SK-N-SH (cell line): ENCODE measurements around the gene COL20A1. TPM values are rescaled to one million over a fixed set of nuclear protein-coding genes. Genes with fewer than 3 reads are reported as not detected.

ENCODE experiments used
- CTCF ChIA-PET: fragments of 300-600, 350-600 bp; formaldehyde crosslinking; extraction: SDS; loops from one replicate; lab custom pipeline; 2021; lab: Yijun Ruan, JAX
- POLR2A ChIA-PET: fragments of 350-600 bp; sonication (Branson Sonifier 250); formaldehyde crosslinking; extraction: SDS; loops from one replicate; lab custom pipeline; 2020; ENCODE audit warnings: antibody characterized with exemption, inconsistent platforms; lab: Yijun Ruan, JAX
- DNase-seq: peaks from one replicate; pipeline ENCODE4 v3.0.0; 2012
- H2AFZ ChIP-seq: fragments of 200-600 bp; sonication (generic); 2 replicates; pipeline ENCODE4 v1.8.1; 2016; ENCODE audit warnings: antibody characterized with exemption, mild to moderate bottlenecking, low read depth
- H3F3A ChIP-seq: fragments of 200-600 bp; sonication (generic); replicated peaks from 2 replicates; pipeline ENCODE3; 2016; ENCODE audit warnings: antibody characterized with exemption, mild to moderate bottlenecking; ENCODE audit not compliant: insufficient read depth
- H3K27ac ChIP-seq, 2 experiments: fragments of 200-500 bp in 1 of 2; fragments of 200-600 bp in 1 of 2; sonication (Bioruptor generic) in 1 of 2; sonication (generic), shearing (Covaris generic) in 1 of 2; 2 replicates each; pipeline versions ENCODE4 v1.5.1 to v1.6.1; 2014 to 2016; ENCODE audit warnings: low read depth in 2 of 2, inconsistent platforms in 1 of 2, low read length in 1 of 2, mild to moderate bottlenecking in 1 of 2, mixed read lengths in 1 of 2
- H3K27me3 ChIP-seq: fragments of 200-600 bp; sonication (generic), shearing (Covaris generic); 2 replicates; pipeline ENCODE4 v1.6.1; 2016; ENCODE audit warnings: mixed run types; ENCODE audit not compliant: insufficient read depth
- H3K36me3 ChIP-seq, 2 experiments: fragments of 200-500 bp in 1 of 2; fragments of 200-600 bp in 1 of 2; sonication (Bioruptor generic) in 1 of 2; sonication (generic) in 1 of 2; replicated peaks in 1 of 2; 2 replicates each; pipeline versions ENCODE3 to v1.5.1; 2014 to 2016; ENCODE audit warnings: low read length in 1 of 2, mild to moderate bottlenecking in 1 of 2; ENCODE audit not compliant: insufficient read depth in 2 of 2, control insufficient read depth in 1 of 2
- H3K4me1 ChIP-seq, 2 experiments: fragments of 200-500 bp in 1 of 2; fragments of 200-600 bp in 1 of 2; sonication (Bioruptor generic) in 1 of 2; sonication (generic), shearing (Covaris generic) in 1 of 2; 2 replicates each; pipeline versions ENCODE4 v1.5.1 to v1.6.1; 2014 to 2016; ENCODE audit warnings: low read depth in 1 of 2, low read length in 1 of 2, mixed run types in 1 of 2; ENCODE audit not compliant: insufficient read depth in 2 of 2, control insufficient read depth in 1 of 2
- H3K4me2 ChIP-seq: fragments of 200-600 bp; sonication (generic), shearing (Covaris generic); 2 replicates; pipeline ENCODE4 v1.6.1; 2017; ENCODE audit warnings: mixed run types
- H3K4me3 ChIP-seq, 2 experiments: fragments of 200-500 bp in 1 of 2; fragments of 200-600 bp in 1 of 2; sonication (Bioruptor generic) in 1 of 2; sonication (generic), shearing (Covaris generic) in 1 of 2; 2 replicates each; pipeline versions ENCODE4 v1.5.1 to v1.8.1; 2014 to 2016; ENCODE audit warnings: low read depth in 2 of 2, inconsistent platforms in 1 of 2, low read length in 1 of 2, mild to moderate bottlenecking in 1 of 2, mixed read lengths in 1 of 2, moderate library complexity in 1 of 2
- H3K79me2 ChIP-seq: fragments of 200-600 bp; sonication (generic); 2 replicates; pipeline ENCODE4 v1.8.1; 2017; ENCODE audit warnings: mild to moderate bottlenecking; ENCODE audit not compliant: insufficient read depth
- H3K9ac ChIP-seq: fragments of 200-600 bp; sonication (generic); 2 replicates; pipeline ENCODE4 v1.6.1; 2017; ENCODE audit warnings: mixed run types
- H3K9me2 ChIP-seq: fragments of 200-600 bp; sonication (generic); 2 replicates; pipeline ENCODE4 v1.6.1; 2017; ENCODE audit warnings: mixed run types
- H3K9me3 ChIP-seq: fragments of 200-600 bp; sonication (generic); 2 replicates; pipeline ENCODE4 v1.6.1; 2017; ENCODE audit warnings: mixed run types, mild to moderate bottlenecking, moderate library complexity
- H4K20me1 ChIP-seq: fragments of 200-600 bp; sonication (generic); 2 replicates; pipeline ENCODE4 v1.6.1; 2017; ENCODE audit warnings: mild to moderate bottlenecking, mixed run types; ENCODE audit not compliant: insufficient read depth
- CTCF ChIP-seq: fragments of 200-600 bp; sonication (generic); IDR thresholded peaks from 2 replicates; pipeline ENCODE4 v1.6.1; 2017; ENCODE audit warnings: antibody characterized with exemption, mild to moderate bottlenecking, moderate library complexity
- EP300 ChIP-seq, 2 experiments: IDR thresholded peaks; 2 replicates each; pipeline versions ENCODE4 v1.4.0 to v1.6.1; 2012; ENCODE audit warnings: borderline replicate concordance in 1 of 2, low read depth in 1 of 2, low read length in 1 of 2
- EZH2phosphoT487 ChIP-seq: fragments of 200-600 bp; sonication (generic); IDR thresholded peaks from 2 replicates; pipeline ENCODE4 v1.6.1; 2017; ENCODE audit warnings: low read depth, mixed run types, mild to moderate bottlenecking, antibody characterized with exemption, moderate library complexity, borderline replicate concordance
- FOSL2 ChIP-seq: IDR thresholded peaks from 2 replicates; pipeline ENCODE4 v1.4.0; 2012; ENCODE audit warnings: low read depth, mild to moderate bottlenecking, moderate library complexity, borderline replicate concordance
- FOXJ3 ChIP-seq: sonication (generic); formaldehyde crosslinking; IDR thresholded peaks from 2 replicates; pipeline ENCODE4 v1.5.1; 2020; ENCODE audit warnings: mild to moderate bottlenecking, missing genetic modification reagents
- FOXM1 ChIP-seq: IDR thresholded peaks from 2 replicates; pipeline ENCODE4 v1.4.0; 2012; ENCODE audit warnings: low read depth, mild to moderate bottlenecking
- GABPA ChIP-seq: IDR thresholded peaks from 2 replicates; pipeline ENCODE4 v1.4.0; 2012; ENCODE audit warnings: low read depth, mild to moderate bottlenecking
- MEF2A ChIP-seq: IDR thresholded peaks from 2 replicates; pipeline ENCODE4 v1.4.0; 2012; ENCODE audit warnings: low read depth, borderline replicate concordance
- MXI1 ChIP-seq: IDR thresholded peaks from 2 replicates; pipeline ENCODE4 v1.6.1; 2012; ENCODE audit warnings: mild to moderate bottlenecking, low read depth, low read length, improper control_type of control experiment
- NRF1 ChIP-seq: IDR thresholded peaks from 2 replicates; pipeline ENCODE4 v1.6.1; 2012; ENCODE audit warnings: low read depth, mild to moderate bottlenecking, low read length
- POLR2AphosphoS5 ChIP-seq: IDR thresholded peaks from 2 replicates; pipeline ENCODE4 v1.6.1; 2012; ENCODE audit warnings: low read depth, low read length
- RCOR1 ChIP-seq: fragments of 150-350 bp; IDR thresholded peaks from 2 replicates; pipeline ENCODE4 v1.6.1; 2017; ENCODE audit warnings: antibody characterized with exemption, low read length
- RFX5 ChIP-seq: IDR thresholded peaks from 2 replicates; pipeline ENCODE4 v1.6.1; 2012; ENCODE audit warnings: mild to moderate bottlenecking, improper control_type of control experiment, low read length
- RXRA ChIP-seq: IDR thresholded peaks from 2 replicates; pipeline ENCODE4 v1.4.0; 2012; ENCODE audit warnings: low read depth, mild to moderate bottlenecking, borderline replicate concordance
- SMC3 ChIP-seq: IDR thresholded peaks from 2 replicates; pipeline ENCODE4 v1.6.1; 2012; ENCODE audit warnings: low read depth, low read length, improper control_type of control experiment
- TAF1 ChIP-seq: IDR thresholded peaks from 2 replicates; pipeline ENCODE4 v1.6.1; 2012; ENCODE audit warnings: low read depth, mild to moderate bottlenecking, low read length, moderate library complexity, borderline replicate concordance
- TEAD4 ChIP-seq: IDR thresholded peaks from 2 replicates; pipeline ENCODE4 v1.4.0; 2012; ENCODE audit warnings: mild to moderate bottlenecking, borderline replicate concordance; ENCODE audit not compliant: insufficient read depth
- USF2 ChIP-seq: fragments of 150-350 bp; IDR thresholded peaks from 2 replicates; pipeline ENCODE4 v1.6.1; 2017; ENCODE audit warnings: antibody characterized with exemption, low read length, low read depth, borderline replicate concordance
- YY1 ChIP-seq: IDR thresholded peaks from 2 replicates; pipeline ENCODE4 v1.4.0; 2012; ENCODE audit warnings: low read depth, mild to moderate bottlenecking
- WGBS: methylation state at CpG from one replicate; pipeline ENCODE4 v1.1.6; 2017; ENCODE audit warnings: low lambda C conversion rate; 5-methylcytosine and 5-hydroxymethylcytosine counted together
- polyA plus RNA-seq, 3 experiments: library from polyadenylated mRNA; depleted of rRNA; stranded (reverse); fragments of >200 nt; gene quantifications; 2 replicates each; pipeline ENCODE4 v1.2.3, GENCODE V29; 2012
- TF ChIP-seq, protein P1 (sequence below): IDR thresholded peaks from 2 replicates; pipeline ENCODE4 v1.6.1; 2012; ENCODE audit warnings: mild to moderate bottlenecking, low read depth, low read length, moderate library complexity

COL20A1 gene
- polyA plus RNA-seq, 1 of the 3 experiments (the other 2 are of a cell fraction): not detected

GRCh38 chr20:63315731-63316491, 22.9 kb downstream of the COL20A1 start:
- Histone ChIP-seq H2AFZ (no peak overlapping the region), H3K9me3 (no peaks in the 10 kb centered on the region), H3K4me1 (no peaks in the 10 kb centered on the region), H3K27ac (no peak overlapping the region), H3K9ac (no peak overlapping the region), H3K79me2 (no peaks in the 10 kb centered on the region), H3K9me2 (no peaks in the 10 kb centered on the region), H3K27me3 (no peaks in the 10 kb centered on the region), H3F3A (no peaks in the 10 kb centered on the region), H3K4me3 (no peak overlapping the region), H3K4me2 (no peak overlapping the region), H3K36me3 (no peaks in the 10 kb centered on the region), H4K20me1 (no peaks in the 10 kb centered on the region)
- DNase-seq: no peak
- TF ChIP-seq POLR2AphosphoS5 (no peak), RCOR1 (no peak), TAF1 (no peak), MEF2A (no peak), GABPA (no peak), FOXM1 (no peak), FOXJ3 (no peak), FOSL2 (no peak), USF2 (no peak), TEAD4 (no peak), YY1 (no peak), SMC3 (no peak), EP300 (IDR thresholded peaks at IDR 0.05; ENCODE audit: borderline replicate concordance in 1 of 2, low read depth in 1 of 2, low read length in 1 of 2) (no peak), EZH2phosphoT487 (no peak), MXI1 (no peak), CTCF (no peak), RXRA (no peak), NRF1 (no peak), RFX5 (no peak)
- TF ChIP-seq, protein P1, sequence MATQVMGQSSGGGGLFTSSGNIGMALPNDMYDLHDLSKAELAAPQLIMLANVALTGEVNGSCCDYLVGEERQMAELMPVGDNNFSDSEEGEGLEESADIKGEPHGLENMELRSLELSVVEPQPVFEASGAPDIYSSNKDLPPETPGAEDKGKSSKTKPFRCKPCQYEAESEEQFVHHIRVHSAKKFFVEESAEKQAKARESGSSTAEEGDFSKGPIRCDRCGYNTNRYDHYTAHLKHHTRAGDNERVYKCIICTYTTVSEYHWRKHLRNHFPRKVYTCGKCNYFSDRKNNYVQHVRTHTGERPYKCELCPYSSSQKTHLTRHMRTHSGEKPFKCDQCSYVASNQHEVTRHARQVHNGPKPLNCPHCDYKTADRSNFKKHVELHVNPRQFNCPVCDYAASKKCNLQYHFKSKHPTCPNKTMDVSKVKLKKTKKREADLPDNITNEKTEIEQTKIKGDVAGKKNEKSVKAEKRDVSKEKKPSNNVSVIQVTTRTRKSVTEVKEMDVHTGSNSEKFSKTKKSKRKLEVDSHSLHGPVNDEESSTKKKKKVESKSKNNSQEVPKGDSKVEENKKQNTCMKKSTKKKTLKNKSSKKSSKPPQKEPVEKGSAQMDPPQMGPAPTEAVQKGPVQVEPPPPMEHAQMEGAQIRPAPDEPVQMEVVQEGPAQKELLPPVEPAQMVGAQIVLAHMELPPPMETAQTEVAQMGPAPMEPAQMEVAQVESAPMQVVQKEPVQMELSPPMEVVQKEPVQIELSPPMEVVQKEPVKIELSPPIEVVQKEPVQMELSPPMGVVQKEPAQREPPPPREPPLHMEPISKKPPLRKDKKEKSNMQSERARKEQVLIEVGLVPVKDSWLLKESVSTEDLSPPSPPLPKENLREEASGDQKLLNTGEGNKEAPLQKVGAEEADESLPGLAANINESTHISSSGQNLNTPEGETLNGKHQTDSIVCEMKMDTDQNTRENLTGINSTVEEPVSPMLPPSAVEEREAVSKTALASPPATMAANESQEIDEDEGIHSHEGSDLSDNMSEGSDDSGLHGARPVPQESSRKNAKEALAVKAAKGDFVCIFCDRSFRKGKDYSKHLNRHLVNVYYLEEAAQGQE: no peak
- ChIA-PET CTCF (interaction anchor here (5.8 kb wide), 1 partner anchor 66 kb away, joined by 53 read pairs; no protein-coding TSS in a partner anchor), POLR2A (no interaction called here)
- WGBS: 69% methylated on average over 8 of the region's 31 CpGs
